ENCODE data around the gene N4BP2L2. TPM values are rescaled to one million over a fixed set of nuclear protein-coding genes. Genes with fewer than 3 reads are reported as not detected.

Gene N4BP2L2
- total and polyA plus RNA-seq, 9 of the 15 experiments (the other 6 are each of a cell fraction or from before 2014, with no cell fraction given), result 33.9 to 76.4 (median 48.7) TPM

DNA sequence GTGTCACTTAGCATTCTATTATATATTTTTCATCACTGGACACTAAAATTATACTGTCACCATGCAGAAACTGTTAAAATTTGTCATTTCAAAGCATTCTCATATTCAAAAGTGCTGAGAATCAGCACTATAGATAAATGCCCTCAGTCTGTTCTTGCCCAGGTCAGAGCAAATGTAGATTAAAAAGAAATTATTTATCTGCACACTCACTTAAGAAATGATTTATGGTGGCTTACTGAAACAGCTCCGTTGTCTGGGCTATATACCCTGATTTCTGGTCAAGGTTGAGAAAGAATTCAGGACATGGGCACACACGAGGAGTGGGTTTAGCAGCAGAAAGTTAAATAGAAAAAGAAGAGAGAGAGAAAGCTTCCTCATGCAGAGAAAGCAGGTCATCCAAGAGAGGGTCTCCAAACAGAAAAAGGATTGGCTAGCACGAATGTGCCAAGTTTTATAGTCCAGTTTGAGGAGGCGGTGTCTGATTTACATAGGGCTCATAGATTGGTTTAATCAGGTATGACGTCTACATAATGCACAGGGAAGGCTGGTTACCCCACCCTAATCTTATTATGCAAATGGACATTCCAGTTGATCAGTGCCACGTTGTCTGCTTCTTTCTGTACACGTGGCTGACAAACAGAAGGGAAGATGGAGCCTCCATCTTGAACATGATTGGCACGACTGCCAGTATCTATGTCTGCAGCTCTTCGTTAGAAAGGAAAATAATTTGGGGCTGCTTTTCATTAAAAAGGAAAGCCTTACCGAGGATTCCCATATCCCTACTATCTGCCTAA is 63.4 kb downstream of the N4BP2L2 start (continued):
- TF ChIP-seq, protein P1, sequence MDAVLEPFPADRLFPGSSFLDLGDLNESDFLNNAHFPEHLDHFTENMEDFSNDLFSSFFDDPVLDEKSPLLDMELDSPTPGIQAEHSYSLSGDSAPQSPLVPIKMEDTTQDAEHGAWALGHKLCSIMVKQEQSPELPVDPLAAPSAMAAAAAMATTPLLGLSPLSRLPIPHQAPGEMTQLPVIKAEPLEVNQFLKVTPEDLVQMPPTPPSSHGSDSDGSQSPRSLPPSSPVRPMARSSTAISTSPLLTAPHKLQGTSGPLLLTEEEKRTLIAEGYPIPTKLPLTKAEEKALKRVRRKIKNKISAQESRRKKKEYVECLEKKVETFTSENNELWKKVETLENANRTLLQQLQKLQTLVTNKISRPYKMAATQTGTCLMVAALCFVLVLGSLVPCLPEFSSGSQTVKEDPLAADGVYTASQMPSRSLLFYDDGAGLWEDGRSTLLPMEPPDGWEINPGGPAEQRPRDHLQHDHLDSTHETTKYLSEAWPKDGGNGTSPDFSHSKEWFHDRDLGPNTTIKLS (IDR thresholded peaks at IDR 0.05; ENCODE audit: borderline replicate concordance, low read depth), result peak; percentile 95
- no peak for TF ChIP-seq ATF1 (CRISPR knock-in tag; IDR thresholded peaks at IDR 0.05)
- TF ChIP-seq ATF1 (tag; IDR thresholded peaks at IDR 0.05), result 0 out of 2 replicates have a peak, but pooled peaks have one; percentile 9
- TF ChIP-seq, protein P2, sequence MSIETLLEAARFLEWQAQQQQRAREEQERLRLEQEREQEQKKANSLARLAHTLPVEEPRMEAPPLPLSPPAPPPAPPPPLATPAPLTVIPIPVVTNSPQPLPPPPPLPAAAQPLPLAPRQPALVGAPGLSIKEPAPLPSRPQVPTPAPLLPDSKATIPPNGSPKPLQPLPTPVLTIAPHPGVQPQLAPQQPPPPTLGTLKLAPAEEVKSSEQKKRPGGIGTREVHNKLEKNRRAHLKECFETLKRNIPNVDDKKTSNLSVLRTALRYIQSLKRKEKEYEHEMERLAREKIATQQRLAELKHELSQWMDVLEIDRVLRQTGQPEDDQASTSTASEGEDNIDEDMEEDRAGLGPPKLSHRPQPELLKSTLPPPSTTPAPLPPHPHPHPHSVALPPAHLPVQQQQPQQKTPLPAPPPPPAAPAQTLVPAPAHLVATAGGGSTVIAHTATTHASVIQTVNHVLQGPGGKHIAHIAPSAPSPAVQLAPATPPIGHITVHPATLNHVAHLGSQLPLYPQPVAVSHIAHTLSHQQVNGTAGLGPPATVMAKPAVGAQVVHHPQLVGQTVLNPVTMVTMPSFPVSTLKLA (conservative IDR thresholded peaks at IDR 0.05), result peak in 1 of 2 experiments; percentile 43; a peak in 2 of 4 replicates
- TF ChIP-seq, protein P3, sequence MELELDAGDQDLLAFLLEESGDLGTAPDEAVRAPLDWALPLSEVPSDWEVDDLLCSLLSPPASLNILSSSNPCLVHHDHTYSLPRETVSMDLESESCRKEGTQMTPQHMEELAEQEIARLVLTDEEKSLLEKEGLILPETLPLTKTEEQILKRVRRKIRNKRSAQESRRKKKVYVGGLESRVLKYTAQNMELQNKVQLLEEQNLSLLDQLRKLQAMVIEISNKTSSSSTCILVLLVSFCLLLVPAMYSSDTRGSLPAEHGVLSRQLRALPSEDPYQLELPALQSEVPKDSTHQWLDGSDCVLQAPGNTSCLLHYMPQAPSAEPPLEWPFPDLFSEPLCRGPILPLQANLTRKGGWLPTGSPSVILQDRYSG (tag; conservative IDR thresholded peaks at IDR 0.05; ENCODE audit: low read depth), result peak; percentile 70; the same call in 1 of the 2 replicates
- TF ChIP-seq JUND (IDR thresholded peaks at IDR 0.05; ENCODE audit: borderline replicate concordance, low read depth, low read length), result no peak
- no peak for TF ChIP-seq JUND (tag; IDR thresholded peaks at IDR 0.05; ENCODE audit: borderline replicate concordance, low read depth, low read length)
- TF ChIP-seq, protein P4, sequence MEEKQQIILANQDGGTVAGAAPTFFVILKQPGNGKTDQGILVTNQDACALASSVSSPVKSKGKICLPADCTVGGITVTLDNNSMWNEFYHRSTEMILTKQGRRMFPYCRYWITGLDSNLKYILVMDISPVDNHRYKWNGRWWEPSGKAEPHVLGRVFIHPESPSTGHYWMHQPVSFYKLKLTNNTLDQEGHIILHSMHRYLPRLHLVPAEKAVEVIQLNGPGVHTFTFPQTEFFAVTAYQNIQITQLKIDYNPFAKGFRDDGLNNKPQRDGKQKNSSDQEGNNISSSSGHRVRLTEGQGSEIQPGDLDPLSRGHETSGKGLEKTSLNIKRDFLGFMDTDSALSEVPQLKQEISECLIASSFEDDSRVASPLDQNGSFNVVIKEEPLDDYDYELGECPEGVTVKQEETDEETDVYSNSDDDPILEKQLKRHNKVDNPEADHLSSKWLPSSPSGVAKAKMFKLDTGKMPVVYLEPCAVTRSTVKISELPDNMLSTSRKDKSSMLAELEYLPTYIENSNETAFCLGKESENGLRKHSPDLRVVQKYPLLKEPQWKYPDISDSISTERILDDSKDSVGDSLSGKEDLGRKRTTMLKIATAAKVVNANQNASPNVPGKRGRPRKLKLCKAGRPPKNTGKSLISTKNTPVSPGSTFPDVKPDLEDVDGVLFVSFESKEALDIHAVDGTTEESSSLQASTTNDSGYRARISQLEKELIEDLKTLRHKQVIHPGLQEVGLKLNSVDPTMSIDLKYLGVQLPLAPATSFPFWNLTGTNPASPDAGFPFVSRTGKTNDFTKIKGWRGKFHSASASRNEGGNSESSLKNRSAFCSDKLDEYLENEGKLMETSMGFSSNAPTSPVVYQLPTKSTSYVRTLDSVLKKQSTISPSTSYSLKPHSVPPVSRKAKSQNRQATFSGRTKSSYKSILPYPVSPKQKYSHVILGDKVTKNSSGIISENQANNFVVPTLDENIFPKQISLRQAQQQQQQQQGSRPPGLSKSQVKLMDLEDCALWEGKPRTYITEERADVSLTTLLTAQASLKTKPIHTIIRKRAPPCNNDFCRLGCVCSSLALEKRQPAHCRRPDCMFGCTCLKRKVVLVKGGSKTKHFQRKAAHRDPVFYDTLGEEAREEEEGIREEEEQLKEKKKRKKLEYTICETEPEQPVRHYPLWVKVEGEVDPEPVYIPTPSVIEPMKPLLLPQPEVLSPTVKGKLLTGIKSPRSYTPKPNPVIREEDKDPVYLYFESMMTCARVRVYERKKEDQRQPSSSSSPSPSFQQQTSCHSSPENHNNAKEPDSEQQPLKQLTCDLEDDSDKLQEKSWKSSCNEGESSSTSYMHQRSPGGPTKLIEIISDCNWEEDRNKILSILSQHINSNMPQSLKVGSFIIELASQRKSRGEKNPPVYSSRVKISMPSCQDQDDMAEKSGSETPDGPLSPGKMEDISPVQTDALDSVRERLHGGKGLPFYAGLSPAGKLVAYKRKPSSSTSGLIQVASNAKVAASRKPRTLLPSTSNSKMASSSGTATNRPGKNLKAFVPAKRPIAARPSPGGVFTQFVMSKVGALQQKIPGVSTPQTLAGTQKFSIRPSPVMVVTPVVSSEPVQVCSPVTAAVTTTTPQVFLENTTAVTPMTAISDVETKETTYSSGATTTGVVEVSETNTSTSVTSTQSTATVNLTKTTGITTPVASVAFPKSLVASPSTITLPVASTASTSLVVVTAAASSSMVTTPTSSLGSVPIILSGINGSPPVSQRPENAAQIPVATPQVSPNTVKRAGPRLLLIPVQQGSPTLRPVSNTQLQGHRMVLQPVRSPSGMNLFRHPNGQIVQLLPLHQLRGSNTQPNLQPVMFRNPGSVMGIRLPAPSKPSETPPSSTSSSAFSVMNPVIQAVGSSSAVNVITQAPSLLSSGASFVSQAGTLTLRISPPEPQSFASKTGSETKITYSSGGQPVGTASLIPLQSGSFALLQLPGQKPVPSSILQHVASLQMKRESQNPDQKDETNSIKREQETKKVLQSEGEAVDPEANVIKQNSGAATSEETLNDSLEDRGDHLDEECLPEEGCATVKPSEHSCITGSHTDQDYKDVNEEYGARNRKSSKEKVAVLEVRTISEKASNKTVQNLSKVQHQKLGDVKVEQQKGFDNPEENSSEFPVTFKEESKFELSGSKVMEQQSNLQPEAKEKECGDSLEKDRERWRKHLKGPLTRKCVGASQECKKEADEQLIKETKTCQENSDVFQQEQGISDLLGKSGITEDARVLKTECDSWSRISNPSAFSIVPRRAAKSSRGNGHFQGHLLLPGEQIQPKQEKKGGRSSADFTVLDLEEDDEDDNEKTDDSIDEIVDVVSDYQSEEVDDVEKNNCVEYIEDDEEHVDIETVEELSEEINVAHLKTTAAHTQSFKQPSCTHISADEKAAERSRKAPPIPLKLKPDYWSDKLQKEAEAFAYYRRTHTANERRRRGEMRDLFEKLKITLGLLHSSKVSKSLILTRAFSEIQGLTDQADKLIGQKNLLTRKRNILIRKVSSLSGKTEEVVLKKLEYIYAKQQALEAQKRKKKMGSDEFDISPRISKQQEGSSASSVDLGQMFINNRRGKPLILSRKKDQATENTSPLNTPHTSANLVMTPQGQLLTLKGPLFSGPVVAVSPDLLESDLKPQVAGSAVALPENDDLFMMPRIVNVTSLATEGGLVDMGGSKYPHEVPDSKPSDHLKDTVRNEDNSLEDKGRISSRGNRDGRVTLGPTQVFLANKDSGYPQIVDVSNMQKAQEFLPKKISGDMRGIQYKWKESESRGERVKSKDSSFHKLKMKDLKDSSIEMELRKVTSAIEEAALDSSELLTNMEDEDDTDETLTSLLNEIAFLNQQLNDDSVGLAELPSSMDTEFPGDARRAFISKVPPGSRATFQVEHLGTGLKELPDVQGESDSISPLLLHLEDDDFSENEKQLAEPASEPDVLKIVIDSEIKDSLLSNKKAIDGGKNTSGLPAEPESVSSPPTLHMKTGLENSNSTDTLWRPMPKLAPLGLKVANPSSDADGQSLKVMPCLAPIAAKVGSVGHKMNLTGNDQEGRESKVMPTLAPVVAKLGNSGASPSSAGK (IDR thresholded peaks at IDR 0.05), result peak; percentile 58
- peak; percentile 70 for TF ChIP-seq EP400 (IDR thresholded peaks at IDR 0.05)
- TF ChIP-seq PHB (CRISPR knock-in tag; IDR thresholded peaks at IDR 0.05), result no peak
